HepG2 (cell line): ENCODE results near the gene CIAO2B. TPM values are rescaled to one million over a fixed set of nuclear protein-coding genes. Genes with fewer than 3 reads are reported as not detected.

ENCODE experiments used
- CAMTA2 ChIP-seq: sonication (generic); formaldehyde crosslinking; IDR thresholded peaks from 2 replicates; pipeline ENCODE4 v1.4.0; 2020; ENCODE audit warnings: mild to moderate bottlenecking, missing genetic modification reagents, borderline replicate concordance
- PPARG ChIP-seq: conservative IDR thresholded peaks from 2 replicates; pipeline ENCODE4 v1.6.1; 2016; ENCODE audit warnings: missing biosample characterization, missing genetic modification reagents
- SMYD3 ChIP-seq: sonication (generic); formaldehyde crosslinking; IDR thresholded peaks from 2 replicates; pipeline ENCODE4 v1.8.1; 2023; ENCODE audit warnings: mild to moderate bottlenecking, missing genetic modification reagents
- SNAPC2 ChIP-seq: sonication (generic); formaldehyde crosslinking; IDR thresholded peaks from 2 replicates; pipeline ENCODE4 v1.8.1; 2022; ENCODE audit warnings: mild to moderate bottlenecking, missing genetic modification reagents
- ZNF263 ChIP-seq: sonication (generic); formaldehyde crosslinking; IDR thresholded peaks from 2 replicates; pipeline ENCODE4 v1.4.0; 2020; ENCODE audit warnings: missing genetic modification reagents
- ZNF329 ChIP-seq: sonication (generic); formaldehyde crosslinking; IDR thresholded peaks from 2 replicates; pipeline ENCODE4 v1.9.0; 2021; ENCODE audit warnings: low read depth, mild to moderate bottlenecking, missing genetic modification reagents
- ZNF354B ChIP-seq: sonication (generic); formaldehyde crosslinking; IDR thresholded peaks from 2 replicates; pipeline ENCODE4 v1.8.0; 2022; ENCODE audit warnings: mild to moderate bottlenecking, missing genetic modification reagents
- polyA plus RNA-seq, 8 experiments: library from polyadenylated mRNA; depleted of rRNA in 3 of 8; stranded (reverse) in 7 of 8; unstranded in 1 of 8; fragments of >200 nt; fragmentation: Illumina TruSeq in 4 of 8; extraction: Trizol in 4 of 8; gene quantifications; 2 replicates each; pipeline versions ENCODE4 v1.2.1 to v1.2.3, GENCODE V29; 2011 to 2016; ENCODE audit warnings: low read depth in 4 of 8, missing spikeins in 1 of 8, mixed read lengths in 1 of 8; ENCODE audit not compliant: insufficient read depth in 1 of 8
- total RNA-seq, 5 experiments: library from RNA; depleted of rRNA; stranded (reverse); fragments of >200 nt; fragmentation: Illumina TruSeq; extraction: Trizol; gene quantifications; 2 replicates each; pipeline ENCODE4 v1.2.3, GENCODE V29; 2016; ENCODE audit warnings: low read depth in 1 of 5
- TF ChIP-seq, protein P1 (sequence below): sonication (generic); formaldehyde crosslinking; IDR thresholded peaks from 2 replicates; pipeline ENCODE4 v1.8.1; 2023; ENCODE audit warnings: mild to moderate bottlenecking, missing genetic modification reagents
- TF ChIP-seq, protein P2 (sequence below): sonication (generic); formaldehyde crosslinking; IDR thresholded peaks from 2 replicates; pipeline ENCODE4 v1.5.0; 2020; ENCODE audit warnings: missing genetic modification reagents
- TF ChIP-seq, protein P3 (sequence below): sonication (generic); formaldehyde crosslinking; IDR thresholded peaks from 2 replicates; pipeline ENCODE4 v1.5.0; 2020; ENCODE audit warnings: missing genetic modification reagents
- TF ChIP-seq, protein P4 (sequence below): sonication (generic); formaldehyde crosslinking; IDR thresholded peaks from 2 replicates; pipeline ENCODE4 v1.8.1; 2023; ENCODE audit warnings: mild to moderate bottlenecking, missing genetic modification reagents, borderline replicate concordance
- TF ChIP-seq, protein P5 (sequence below): sonication (generic); formaldehyde crosslinking; IDR thresholded peaks from 2 replicates; pipeline ENCODE4 v1.9.0; 2021; ENCODE audit warnings: missing genetic modification reagents, borderline replicate concordance
- TF ChIP-seq, protein P6 (sequence below): sonication (generic); formaldehyde crosslinking; IDR thresholded peaks from 2 replicates; pipeline ENCODE4 v1.4.0; 2020; ENCODE audit warnings: missing genetic modification reagents
- TF ChIP-seq, protein P7 (sequence below): sonication (generic); formaldehyde crosslinking; IDR thresholded peaks from 2 replicates; pipeline ENCODE4 v1.5.1; 2020; ENCODE audit warnings: mild to moderate bottlenecking, missing genetic modification reagents, moderate library complexity

Gene CIAO2B
- total and polyA plus RNA-seq, 2 of the 13 experiments (the other 11 are each of a cell fraction or from before 2014, with no cell fraction given): 157 to 293 TPM

DNA sequence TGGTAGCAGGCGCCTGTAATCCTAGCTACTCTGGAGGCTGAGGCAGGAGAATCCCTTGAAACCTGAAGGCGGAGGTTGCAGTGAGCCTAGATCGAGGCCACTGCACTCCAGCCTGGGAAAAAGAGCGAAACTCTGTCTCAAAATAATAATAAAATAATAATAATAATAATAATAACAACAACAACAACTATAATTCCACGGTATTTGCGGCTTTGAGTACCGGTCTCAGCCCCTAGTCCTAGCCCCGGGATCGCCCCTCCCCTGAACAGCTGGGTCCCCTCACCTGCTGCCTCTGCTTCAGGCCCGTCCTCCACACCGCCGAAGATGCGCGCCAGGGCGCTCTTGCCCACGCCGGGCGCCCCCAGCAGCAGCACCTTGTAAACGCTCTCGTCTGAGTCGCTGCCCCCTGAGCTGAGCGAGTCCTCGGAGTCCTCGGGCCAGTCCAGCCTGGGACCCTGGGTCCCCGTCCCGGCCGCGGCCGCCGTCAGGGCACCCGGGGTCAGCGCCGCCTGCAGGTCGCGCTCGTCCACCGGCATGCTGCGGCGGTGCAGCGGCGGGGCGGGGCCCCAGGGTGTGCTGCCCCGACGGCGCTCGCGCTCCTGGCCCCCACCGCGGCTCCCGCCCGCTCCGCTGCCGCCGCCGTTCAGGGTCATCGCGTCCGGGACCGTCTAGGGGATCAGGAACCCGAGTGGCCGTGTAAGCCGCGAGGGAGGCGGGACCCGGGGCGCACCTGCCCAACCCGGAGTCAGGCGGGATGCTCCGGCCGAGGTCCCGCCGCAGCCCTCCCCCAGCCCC lies 9.5 kb downstream of the CIAO2B start (continued):
- TF ChIP-seq, protein P1, sequence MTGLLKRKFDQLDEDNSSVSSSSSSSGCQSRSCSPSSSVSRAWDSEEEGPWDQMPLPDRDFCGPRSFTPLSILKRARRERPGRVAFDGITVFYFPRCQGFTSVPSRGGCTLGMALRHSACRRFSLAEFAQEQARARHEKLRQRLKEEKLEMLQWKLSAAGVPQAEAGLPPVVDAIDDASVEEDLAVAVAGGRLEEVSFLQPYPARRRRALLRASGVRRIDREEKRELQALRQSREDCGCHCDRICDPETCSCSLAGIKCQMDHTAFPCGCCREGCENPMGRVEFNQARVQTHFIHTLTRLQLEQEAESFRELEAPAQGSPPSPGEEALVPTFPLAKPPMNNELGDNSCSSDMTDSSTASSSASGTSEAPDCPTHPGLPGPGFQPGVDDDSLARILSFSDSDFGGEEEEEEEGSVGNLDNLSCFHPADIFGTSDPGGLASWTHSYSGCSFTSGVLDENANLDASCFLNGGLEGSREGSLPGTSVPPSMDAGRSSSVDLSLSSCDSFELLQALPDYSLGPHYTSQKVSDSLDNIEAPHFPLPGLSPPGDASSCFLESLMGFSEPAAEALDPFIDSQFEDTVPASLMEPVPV (CRISPR knock-in tag): peak; percentile 43; the same call in 1 of the 2 replicates
- TF ChIP-seq ZNF263 (CRISPR knock-in tag): no peak
- TF ChIP-seq, protein P2, sequence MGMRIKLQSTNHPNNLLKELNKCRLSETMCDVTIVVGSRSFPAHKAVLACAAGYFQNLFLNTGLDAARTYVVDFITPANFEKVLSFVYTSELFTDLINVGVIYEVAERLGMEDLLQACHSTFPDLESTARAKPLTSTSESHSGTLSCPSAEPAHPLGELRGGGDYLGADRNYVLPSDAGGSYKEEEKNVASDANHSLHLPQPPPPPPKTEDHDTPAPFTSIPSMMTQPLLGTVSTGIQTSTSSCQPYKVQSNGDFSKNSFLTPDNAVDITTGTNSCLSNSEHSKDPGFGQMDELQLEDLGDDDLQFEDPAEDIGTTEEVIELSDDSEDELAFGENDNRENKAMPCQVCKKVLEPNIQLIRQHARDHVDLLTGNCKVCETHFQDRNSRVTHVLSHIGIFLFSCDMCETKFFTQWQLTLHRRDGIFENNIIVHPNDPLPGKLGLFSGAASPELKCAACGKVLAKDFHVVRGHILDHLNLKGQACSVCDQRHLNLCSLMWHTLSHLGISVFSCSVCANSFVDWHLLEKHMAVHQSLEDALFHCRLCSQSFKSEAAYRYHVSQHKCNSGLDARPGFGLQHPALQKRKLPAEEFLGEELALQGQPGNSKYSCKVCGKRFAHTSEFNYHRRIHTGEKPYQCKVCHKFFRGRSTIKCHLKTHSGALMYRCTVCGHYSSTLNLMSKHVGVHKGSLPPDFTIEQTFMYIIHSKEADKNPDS (CRISPR knock-in tag): no peak
- TF ChIP-seq, protein P3, sequence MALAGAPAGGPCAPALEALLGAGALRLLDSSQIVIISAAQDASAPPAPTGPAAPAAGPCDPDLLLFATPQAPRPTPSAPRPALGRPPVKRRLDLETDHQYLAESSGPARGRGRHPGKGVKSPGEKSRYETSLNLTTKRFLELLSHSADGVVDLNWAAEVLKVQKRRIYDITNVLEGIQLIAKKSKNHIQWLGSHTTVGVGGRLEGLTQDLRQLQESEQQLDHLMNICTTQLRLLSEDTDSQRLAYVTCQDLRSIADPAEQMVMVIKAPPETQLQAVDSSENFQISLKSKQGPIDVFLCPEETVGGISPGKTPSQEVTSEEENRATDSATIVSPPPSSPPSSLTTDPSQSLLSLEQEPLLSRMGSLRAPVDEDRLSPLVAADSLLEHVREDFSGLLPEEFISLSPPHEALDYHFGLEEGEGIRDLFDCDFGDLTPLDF: no peak
- no peak for TF ChIP-seq ZNF354B (CRISPR knock-in tag)
- TF ChIP-seq, protein P4, sequence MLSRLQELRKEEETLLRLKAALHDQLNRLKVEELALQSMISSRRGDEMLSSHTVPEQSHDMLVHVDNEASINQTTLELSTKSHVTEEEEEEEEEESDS (CRISPR knock-in tag): no peak
- TF ChIP-seq PPARG (CRISPR knock-in tag): no peak
- no peak for TF ChIP-seq SMYD3 (CRISPR knock-in tag)
- TF ChIP-seq, protein P5, sequence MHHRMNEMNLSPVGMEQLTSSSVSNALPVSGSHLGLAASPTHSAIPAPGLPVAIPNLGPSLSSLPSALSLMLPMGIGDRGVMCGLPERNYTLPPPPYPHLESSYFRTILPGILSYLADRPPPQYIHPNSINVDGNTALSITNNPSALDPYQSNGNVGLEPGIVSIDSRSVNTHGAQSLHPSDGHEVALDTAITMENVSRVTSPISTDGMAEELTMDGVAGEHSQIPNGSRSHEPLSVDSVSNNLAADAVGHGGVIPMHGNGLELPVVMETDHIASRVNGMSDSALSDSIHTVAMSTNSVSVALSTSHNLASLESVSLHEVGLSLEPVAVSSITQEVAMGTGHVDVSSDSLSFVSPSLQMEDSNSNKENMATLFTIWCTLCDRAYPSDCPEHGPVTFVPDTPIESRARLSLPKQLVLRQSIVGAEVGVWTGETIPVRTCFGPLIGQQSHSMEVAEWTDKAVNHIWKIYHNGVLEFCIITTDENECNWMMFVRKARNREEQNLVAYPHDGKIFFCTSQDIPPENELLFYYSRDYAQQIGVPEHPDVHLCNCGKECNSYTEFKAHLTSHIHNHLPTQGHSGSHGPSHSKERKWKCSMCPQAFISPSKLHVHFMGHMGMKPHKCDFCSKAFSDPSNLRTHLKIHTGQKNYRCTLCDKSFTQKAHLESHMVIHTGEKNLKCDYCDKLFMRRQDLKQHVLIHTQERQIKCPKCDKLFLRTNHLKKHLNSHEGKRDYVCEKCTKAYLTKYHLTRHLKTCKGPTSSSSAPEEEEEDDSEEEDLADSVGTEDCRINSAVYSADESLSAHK (CRISPR knock-in tag): no peak
- TF ChIP-seq, protein P6, sequence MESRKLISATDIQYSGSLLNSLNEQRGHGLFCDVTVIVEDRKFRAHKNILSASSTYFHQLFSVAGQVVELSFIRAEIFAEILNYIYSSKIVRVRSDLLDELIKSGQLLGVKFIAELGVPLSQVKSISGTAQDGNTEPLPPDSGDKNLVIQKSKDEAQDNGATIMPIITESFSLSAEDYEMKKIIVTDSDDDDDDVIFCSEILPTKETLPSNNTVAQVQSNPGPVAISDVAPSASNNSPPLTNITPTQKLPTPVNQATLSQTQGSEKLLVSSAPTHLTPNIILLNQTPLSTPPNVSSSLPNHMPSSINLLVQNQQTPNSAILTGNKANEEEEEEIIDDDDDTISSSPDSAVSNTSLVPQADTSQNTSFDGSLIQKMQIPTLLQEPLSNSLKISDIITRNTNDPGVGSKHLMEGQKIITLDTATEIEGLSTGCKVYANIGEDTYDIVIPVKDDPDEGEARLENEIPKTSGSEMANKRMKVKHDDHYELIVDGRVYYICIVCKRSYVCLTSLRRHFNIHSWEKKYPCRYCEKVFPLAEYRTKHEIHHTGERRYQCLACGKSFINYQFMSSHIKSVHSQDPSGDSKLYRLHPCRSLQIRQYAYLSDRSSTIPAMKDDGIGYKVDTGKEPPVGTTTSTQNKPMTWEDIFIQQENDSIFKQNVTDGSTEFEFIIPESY (CRISPR knock-in tag): peak; percentile 39
- no peak for TF ChIP-seq CAMTA2 (CRISPR knock-in tag)
- TF ChIP-seq, protein P7, sequence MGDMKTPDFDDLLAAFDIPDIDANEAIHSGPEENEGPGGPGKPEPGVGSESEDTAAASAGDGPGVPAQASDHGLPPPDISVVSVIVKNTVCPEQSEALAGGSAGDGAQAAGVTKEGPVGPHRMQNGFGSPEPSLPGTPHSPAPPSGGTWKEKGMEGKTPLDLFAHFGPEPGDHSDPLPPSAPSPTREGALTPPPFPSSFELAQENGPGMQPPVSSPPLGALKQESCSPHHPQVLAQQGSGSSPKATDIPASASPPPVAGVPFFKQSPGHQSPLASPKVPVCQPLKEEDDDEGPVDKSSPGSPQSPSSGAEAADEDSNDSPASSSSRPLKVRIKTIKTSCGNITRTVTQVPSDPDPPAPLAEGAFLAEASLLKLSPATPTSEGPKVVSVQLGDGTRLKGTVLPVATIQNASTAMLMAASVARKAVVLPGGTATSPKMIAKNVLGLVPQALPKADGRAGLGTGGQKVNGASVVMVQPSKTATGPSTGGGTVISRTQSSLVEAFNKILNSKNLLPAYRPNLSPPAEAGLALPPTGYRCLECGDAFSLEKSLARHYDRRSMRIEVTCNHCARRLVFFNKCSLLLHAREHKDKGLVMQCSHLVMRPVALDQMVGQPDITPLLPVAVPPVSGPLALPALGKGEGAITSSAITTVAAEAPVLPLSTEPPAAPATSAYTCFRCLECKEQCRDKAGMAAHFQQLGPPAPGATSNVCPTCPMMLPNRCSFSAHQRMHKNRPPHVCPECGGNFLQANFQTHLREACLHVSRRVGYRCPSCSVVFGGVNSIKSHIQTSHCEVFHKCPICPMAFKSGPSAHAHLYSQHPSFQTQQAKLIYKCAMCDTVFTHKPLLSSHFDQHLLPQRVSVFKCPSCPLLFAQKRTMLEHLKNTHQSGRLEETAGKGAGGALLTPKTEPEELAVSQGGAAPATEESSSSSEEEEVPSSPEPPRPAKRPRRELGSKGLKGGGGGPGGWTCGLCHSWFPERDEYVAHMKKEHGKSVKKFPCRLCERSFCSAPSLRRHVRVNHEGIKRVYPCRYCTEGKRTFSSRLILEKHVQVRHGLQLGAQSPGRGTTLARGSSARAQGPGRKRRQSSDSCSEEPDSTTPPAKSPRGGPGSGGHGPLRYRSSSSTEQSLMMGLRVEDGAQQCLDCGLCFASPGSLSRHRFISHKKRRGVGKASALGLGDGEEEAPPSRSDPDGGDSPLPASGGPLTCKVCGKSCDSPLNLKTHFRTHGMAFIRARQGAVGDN (CRISPR knock-in tag): peak; percentile 66
- TF ChIP-seq ZNF329: no peak
- TF ChIP-seq SNAPC2: no peak
